Measurements from ENCODE around the gene DNM2.

DNA sequence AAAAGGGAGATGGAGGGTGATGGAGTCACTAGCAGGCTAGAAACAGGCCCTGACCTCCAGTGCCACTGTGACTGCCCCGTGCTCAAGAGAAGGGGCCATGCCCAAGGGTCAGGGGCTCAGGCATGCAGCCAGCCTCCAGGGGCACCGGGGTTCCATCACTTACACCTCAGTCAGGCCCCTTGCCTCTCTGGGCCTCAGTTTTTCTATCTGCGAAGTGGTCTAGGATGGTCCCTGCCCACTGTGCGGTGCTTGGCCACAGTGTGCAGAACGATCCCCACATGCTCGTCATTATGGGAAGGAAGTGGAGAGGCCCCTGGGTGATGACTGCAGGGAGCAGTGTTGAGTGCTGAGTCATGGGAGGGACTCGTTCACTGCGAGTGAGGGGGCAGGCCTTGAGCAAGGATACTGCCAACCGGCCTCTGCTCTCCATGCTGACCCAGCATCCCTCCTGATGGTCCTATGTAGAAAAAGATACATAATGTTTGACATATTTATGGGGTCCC, 95.1 kb downstream of the DNM2 start:
- no peak for TF ChIP-seq POLR2A (IDR thresholded peaks at IDR 0.05)
- TF ChIP-seq, protein P1, sequence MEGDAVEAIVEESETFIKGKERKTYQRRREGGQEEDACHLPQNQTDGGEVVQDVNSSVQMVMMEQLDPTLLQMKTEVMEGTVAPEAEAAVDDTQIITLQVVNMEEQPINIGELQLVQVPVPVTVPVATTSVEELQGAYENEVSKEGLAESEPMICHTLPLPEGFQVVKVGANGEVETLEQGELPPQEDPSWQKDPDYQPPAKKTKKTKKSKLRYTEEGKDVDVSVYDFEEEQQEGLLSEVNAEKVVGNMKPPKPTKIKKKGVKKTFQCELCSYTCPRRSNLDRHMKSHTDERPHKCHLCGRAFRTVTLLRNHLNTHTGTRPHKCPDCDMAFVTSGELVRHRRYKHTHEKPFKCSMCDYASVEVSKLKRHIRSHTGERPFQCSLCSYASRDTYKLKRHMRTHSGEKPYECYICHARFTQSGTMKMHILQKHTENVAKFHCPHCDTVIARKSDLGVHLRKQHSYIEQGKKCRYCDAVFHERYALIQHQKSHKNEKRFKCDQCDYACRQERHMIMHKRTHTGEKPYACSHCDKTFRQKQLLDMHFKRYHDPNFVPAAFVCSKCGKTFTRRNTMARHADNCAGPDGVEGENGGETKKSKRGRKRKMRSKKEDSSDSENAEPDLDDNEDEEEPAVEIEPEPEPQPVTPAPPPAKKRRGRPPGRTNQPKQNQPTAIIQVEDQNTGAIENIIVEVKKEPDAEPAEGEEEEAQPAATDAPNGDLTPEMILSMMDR (IDR thresholded peaks at IDR 0.05): no peak
- peak; percentile 12 to 18 (median 12) for TF ChIP-seq POLR2AphosphoS5 (IDR thresholded peaks at IDR 0.05)
- TF ChIP-seq EP300 (IDR thresholded peaks at IDR 0.05; ENCODE audit: low read depth): no peak
